Amniotic epithelial cell (primary cell): Measurements from ENCODE around the gene CNIH3.

Experiments
- DNase-seq: peaks from one replicate; pipeline ENCODE4 v3.0.0-alpha.2; 2010; ENCODE audit warnings: low read depth

The CNIH3 gene

GRCh38 chr1:224777180-224777579 is 161.1 kb downstream of the CNIH3 start:
- no peak for DNase-seq

GRCh38 chr1:224779536-224779935 is 163.4 kb downstream of the CNIH3 start:
- DNase-seq: no peak

- DNase-seq: no peak
These were observed 164.6 kb downstream of the CNIH3 start for GRCh38 chr1:224780736-224781135.

GRCh38 chr1:224781800-224782199 is 165.7 kb downstream of the CNIH3 start:
- DNase-seq: no peak

GRCh38 chr1:224782281-224783000 is 166.3 kb downstream of the CNIH3 start:
- DNase-seq: no peak

GRCh38 chr1:224783006-224783651 is 167.0 kb downstream of the CNIH3 start:
- DNase-seq: no peak

GRCh38 chr1:224784265-224785039 is 168.3 kb downstream of the CNIH3 start:
- DNase-seq: no peak

DNA sequence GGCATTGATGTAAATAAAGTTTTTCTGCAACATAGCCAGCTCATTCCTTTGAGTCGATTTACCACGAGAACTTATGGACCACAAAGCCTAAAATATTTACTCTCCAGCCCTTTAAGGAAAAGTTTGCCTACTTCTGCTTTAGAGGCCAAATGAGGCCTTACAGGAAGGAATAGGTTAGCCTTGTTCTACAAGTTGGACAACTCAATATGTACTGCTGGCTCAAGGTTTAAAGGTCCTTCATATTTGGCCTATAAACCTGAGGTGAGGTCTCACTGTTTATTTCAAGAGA is 168.9 kb downstream of the CNIH3 start:
- no peak for DNase-seq

GRCh38 chr1:224785622-224786021 is 169.5 kb downstream of the CNIH3 start:
- DNase-seq: no peak

DNA sequence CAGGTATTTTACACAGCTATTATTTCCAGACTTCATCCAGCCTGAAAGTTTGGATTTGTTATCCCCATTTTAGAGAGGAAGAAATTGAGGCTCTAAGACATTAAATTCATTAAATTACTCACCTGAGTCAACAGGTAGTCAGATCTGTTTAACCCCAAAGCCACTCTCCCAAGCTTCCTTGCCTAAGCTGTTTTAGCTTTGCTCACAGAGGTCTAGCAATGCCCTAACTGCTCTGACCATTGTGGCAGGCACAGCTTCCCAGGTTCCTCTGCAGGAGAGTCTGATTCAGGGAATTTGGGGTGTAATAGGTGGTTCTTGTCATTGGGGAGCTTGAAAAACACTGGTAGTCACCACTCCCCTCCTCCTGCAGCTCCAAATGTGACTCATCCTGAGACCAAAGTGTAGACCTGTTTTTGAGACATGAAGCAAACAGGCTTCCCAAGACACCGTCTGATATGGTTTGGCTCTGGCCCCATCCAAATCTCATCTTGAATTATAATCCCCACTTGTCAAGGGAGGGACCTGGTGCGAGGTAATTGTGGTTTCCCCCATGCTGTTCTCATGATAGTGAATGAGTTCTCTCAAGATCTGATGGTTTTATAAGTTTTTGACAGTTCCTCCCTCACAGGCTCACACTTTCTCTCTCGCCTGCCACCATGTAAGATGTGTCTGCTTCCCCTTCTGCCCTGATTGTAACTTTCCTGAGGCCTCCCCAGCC is 170.6 kb downstream of the CNIH3 start:
- DNase-seq: peak; percentile 17

DNA sequence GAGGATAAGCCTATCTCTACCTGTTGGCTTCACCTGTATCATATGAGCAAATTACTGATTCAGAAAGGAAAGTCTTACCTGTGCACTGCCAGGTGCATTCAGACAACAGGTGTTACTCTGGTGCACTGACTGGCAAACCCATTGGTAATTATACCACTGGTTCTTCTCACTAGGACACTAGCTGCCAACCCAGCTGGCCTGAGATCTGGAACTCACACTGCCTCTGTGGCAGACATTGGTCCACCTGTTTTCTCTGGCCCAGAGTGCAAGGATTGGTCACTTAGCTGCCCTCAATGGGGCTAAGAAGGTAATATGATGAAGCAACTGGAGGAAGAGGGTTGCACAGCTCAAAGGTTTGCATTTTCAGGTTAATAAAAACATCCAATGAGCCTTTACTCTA is 173.2 kb downstream of the CNIH3 start:
- DNase-seq: no peak
